A549 (cell line): ENCODE measurements around the gene MIEF1. TPM values are rescaled to one million over a fixed set of nuclear protein-coding genes. Genes with fewer than 3 reads are reported as not detected.

Experiments
- ATAC-seq, 2 experiments: fragments of 200-7000 bp in 1 of 2; fragments of >200 bp in 1 of 2; cut with Nextera tagmentation in 1 of 2; cut with Tn5 transposase in 1 of 2; 3 replicates each; pipeline versions ENCODE4 v1.8.0 to v1.9.1; 2018 to 2020; ENCODE audit warnings: mild to moderate bottlenecking in 1 of 2, moderate library complexity in 1 of 2
- CTCF ChIA-PET: fragments of 300-600 bp; sonication (Branson Sonifier 250); formaldehyde crosslinking; extraction: SDS; loops from one replicate; lab custom pipeline; 2021; ENCODE audit warnings: antibody characterized with exemption, inconsistent platforms; lab: Yijun Ruan, JAX
- POLR2A ChIA-PET: fragments of 350-600 bp; formaldehyde crosslinking; extraction: SDS; loops from one replicate; lab custom pipeline; 2021; ENCODE audit warnings: antibody characterized with exemption, inconsistent platforms; lab: Yijun Ruan, JAX
- DNase-seq, 2 experiments: peaks; one replicate each; pipeline versions ENCODE4 v3.0.0 to v3.0.0-alpha.2; 2011 to 2016; ENCODE audit warnings: low read depth in 1 of 2, low spot score in 1 of 2
- FAIRE-seq: peaks from 2 replicates; lab custom pipeline; 2011; peaks lifted over from hg19 to GRCh38; lab: Jason Lieb, UNC
- H3K27ac ChIP-seq, 2 experiments: fragments of >200 bp; sonication (Bioruptor Twin); formaldehyde crosslinking; 3 replicates each; pipeline ENCODE4 v1.5.1; 2016 to 2017
- H3K4me1 ChIP-seq: fragments of >200 bp; sonication (Bioruptor Twin); formaldehyde crosslinking; 3 replicates; pipeline ENCODE4 v1.6.1; 2016
- H3K4me2 ChIP-seq: fragments of >200 bp; sonication (Bioruptor Twin); formaldehyde crosslinking; 3 replicates; pipeline ENCODE4 v1.6.1; 2016
- H3K4me3 ChIP-seq: fragments of >200 bp; sonication (Bioruptor Twin); formaldehyde crosslinking; 3 replicates; pipeline ENCODE4 v1.5.1; 2016
- H3K9me3 ChIP-seq: fragments of >200 bp; sonication (Bioruptor Twin); formaldehyde crosslinking; 3 replicates; pipeline ENCODE4 v1.6.1; 2016
- CHD2 ChIP-seq: fragments of 150-350 bp; IDR thresholded peaks from 2 replicates; pipeline ENCODE4 v1.6.1; 2014; ENCODE audit warnings: low read length; ENCODE audit not compliant: partially characterized antibody
- CTCF ChIP-seq: fragments of >200 bp; sonication (Bioruptor Twin); formaldehyde crosslinking; IDR thresholded peaks from 3 replicates; pipeline ENCODE4 v1.5.1; 2016
- EHF ChIP-seq: fragments of 250-450 bp; sonication (Bioruptor Pico); IDR thresholded peaks from 2 replicates; pipeline ENCODE4 v1.5.0; 2020; ENCODE audit warnings: mild to moderate bottlenecking
- EHMT2 ChIP-seq: fragments of 200-600 bp; sonication (generic); IDR thresholded peaks from 2 replicates; pipeline ENCODE4 v1.6.1; 2016; ENCODE audit warnings: antibody characterized with exemption, low read depth, mild to moderate bottlenecking, moderate library complexity
- ESRRA ChIP-seq: fragments of 150-350 bp; IDR thresholded peaks from 2 replicates; pipeline ENCODE4 v1.6.1; 2014; ENCODE audit warnings: mild to moderate bottlenecking, low read length, borderline replicate concordance
- FOSB ChIP-seq: fragments of 250-450 bp; sonication (Bioruptor Pico); IDR thresholded peaks from 2 replicates; pipeline ENCODE4 v1.5.0; 2020; ENCODE audit warnings: mild to moderate bottlenecking, moderate library complexity
- FOSL2 ChIP-seq, 2 experiments: fragments of 450-650 bp in 1 of 2; fragments of >200 bp in 1 of 2; sonication (Bioruptor Twin) in 1 of 2; formaldehyde crosslinking; IDR thresholded peaks; 2 replicates each; pipeline versions ENCODE4 v1.5.0 to v1.6.1; 2016 to 2020; ENCODE audit warnings: mild to moderate bottlenecking in 1 of 2, moderate library complexity in 1 of 2
- GATA3 ChIP-seq: IDR thresholded peaks from 2 replicates; pipeline ENCODE4 v1.6.1; 2012; ENCODE audit warnings: borderline replicate concordance
- HEYL ChIP-seq: fragments of 250-450 bp; sonication (Bioruptor Pico); IDR thresholded peaks from 2 replicates; pipeline ENCODE4 v1.8.0; 2021; ENCODE audit warnings: mild to moderate bottlenecking, moderate library complexity
- HMGXB4 ChIP-seq: fragments of 250-450 bp; sonication (Bioruptor Pico); IDR thresholded peaks from 2 replicates; pipeline ENCODE4 v1.5.0; 2021; ENCODE audit warnings: mild to moderate bottlenecking, moderate library complexity, borderline replicate concordance
- HOXA7 ChIP-seq: fragments of 250-450 bp; sonication (Bioruptor Pico); IDR thresholded peaks from 2 replicates; pipeline ENCODE4 v1.5.0; 2020; ENCODE audit warnings: mild to moderate bottlenecking, moderate library complexity
- JUNB ChIP-seq: fragments of >200 bp; sonication (Bioruptor Twin); formaldehyde crosslinking; IDR thresholded peaks from 2 replicates; pipeline ENCODE4 v1.6.1; 2016
- KDM1A ChIP-seq: fragments of 200-600 bp; sonication (generic); IDR thresholded peaks from 2 replicates; pipeline ENCODE4 v1.6.1; 2016; ENCODE audit warnings: low read depth, mild to moderate bottlenecking
- NFE2L2 ChIP-seq: fragments of 150-350 bp; conservative IDR thresholded peaks from 2 replicates; pipeline ENCODE4 v1.6.1; 2014; ENCODE audit warnings: low read length
- NR3C1 ChIP-seq: fragments of >200 bp; sonication (Bioruptor Twin); formaldehyde crosslinking; IDR thresholded peaks from 3 replicates; pipeline ENCODE4 v1.6.1; 2017
- PHF8 ChIP-seq: fragments of 200-600 bp; sonication (generic); IDR thresholded peaks from 2 replicates; pipeline ENCODE4 v1.6.1; 2016; ENCODE audit warnings: low read depth, mild to moderate bottlenecking, antibody characterized with exemption, moderate library complexity, borderline replicate concordance
- REST ChIP-seq: fragments of 200-600 bp; sonication (generic); IDR thresholded peaks from 2 replicates; pipeline ENCODE4 v1.6.1; 2016; ENCODE audit warnings: antibody characterized with exemption, mild to moderate bottlenecking, moderate library complexity
- SMC3 ChIP-seq: fragments of >200 bp; sonication (Bioruptor Twin); formaldehyde crosslinking; IDR thresholded peaks from 3 replicates; pipeline ENCODE4 v1.6.1; 2018; ENCODE audit warnings: inconsistent platforms
- TP53 ChIP-seq: fragments of 250-450 bp; sonication (Bioruptor Pico); IDR thresholded peaks from 2 replicates; pipeline ENCODE4 v1.5.0; 2021; ENCODE audit warnings: mild to moderate bottlenecking, moderate library complexity
- ZNF302 ChIP-seq: fragments of 250-450 bp; sonication (Bioruptor Pico); IDR thresholded peaks from 2 replicates; pipeline ENCODE4 v1.9.0; 2021; ENCODE audit warnings: inconsistent platforms, mild to moderate bottlenecking, moderate library complexity
- WGBS: methylation state at CpG from one replicate; pipeline ENCODE4 v1.1.6; 2017; ENCODE audit errors: missing lambda C conversion rate; 5-methylcytosine and 5-hydroxymethylcytosine counted together
- polyA plus RNA-seq, 4 experiments: library from polyadenylated mRNA; depleted of rRNA in 3 of 4; stranded (reverse); fragments of >200 nt; fragmentation: RNase III in 1 of 4; extraction: RNeasy Plus Mini Kit Qiagen cat#74134 plus additional on column Dnase treatment in 1 of 4; gene quantifications; 2 replicates in 3 of 4; 3 replicates in 1 of 4; pipeline ENCODE4 v1.2.3, GENCODE V29; 2011 to 2017
- TF ChIP-seq, protein P1 (sequence below): fragments of >200 bp; sonication (Bioruptor Twin); formaldehyde crosslinking; IDR thresholded peaks from 3 replicates; pipeline ENCODE4 v1.6.1; 2016
- TF ChIP-seq, protein P2 (sequence below): IDR thresholded peaks from 2 replicates; pipeline ENCODE4 v1.6.1; 2012

The MIEF1 gene
- polyA plus RNA-seq, 2 of the 4 experiments (the other 2 are of a cell fraction): 18.8 to 20.5 TPM

DNA sequence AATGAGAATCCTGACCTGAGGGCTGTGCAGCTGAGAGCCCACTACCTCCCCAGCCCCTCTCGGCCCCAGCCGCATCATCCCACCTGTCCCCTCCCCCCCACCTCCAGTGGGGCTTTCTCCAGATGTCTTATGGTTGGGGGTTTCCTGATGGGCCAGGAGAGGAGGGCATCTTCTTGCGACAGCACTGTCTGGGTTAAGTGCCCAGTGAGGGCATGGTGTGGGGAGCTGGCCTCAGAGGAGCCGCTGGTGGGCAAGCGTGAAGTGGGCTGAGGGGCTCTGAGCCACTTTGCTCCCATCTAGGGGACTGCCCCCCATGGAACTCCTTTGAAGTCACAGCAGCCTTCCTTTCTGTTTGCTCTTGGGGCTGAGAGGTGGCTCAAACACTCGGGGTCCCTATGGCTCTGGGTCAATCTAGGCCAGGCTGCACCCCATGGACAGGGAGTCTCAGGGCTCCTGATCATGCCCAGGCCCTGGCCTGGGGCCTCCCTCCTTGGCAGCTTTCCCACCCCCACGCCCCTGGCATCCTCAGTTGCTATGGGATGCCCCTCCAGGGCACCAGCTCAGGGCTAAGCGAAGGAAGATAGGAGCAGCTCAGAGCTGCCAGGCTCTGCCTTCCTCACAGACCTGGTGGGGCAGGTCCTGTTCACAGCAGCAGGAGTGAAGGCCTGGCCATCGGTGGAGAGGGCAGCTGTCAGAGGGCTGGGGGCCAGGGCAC, 11.0 kb upstream of the MIEF1 start:
- ATAC-seq: no peak

DNA sequence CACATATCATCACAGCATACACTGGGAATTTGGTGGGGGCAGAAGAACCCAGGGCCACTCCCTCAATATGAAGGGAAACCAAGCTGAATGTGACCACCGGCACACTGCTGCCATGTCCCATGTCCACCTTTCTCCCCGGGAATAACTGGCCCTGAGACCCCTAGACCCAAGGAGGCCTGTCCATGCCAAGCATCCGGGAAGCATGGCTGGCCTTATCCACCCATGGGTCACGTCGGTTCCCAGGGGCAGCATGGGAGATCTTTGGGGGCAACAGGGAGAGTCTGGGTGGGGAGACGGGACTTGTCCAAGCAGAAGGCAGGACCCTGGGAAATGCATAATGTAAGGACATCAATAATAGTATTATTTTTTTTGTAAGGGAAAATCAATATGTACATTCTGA, 10.4 kb upstream of the MIEF1 start:
- DNase-seq (no peak), FAIRE-seq (no peak), ATAC-seq (no peak)
- Histone ChIP-seq H3K27ac (no peak overlapping the region), H3K4me2 (no peak overlapping the region), H3K4me1 (no peaks in the 10 kb centered on the region), H3K4me3 (no peak overlapping the region), H3K9me3 (no peaks in the 10 kb centered on the region)
- no peak for TF ChIP-seq HMGXB4 (CRISPR knock-in tag)
- TF ChIP-seq ESRRA: no peak
- TF ChIP-seq ZNF302 (CRISPR knock-in tag): no peak
- no peak for TF ChIP-seq NR3C1
- TF ChIP-seq SMC3: no peak
- TF ChIP-seq GATA3: no peak
- TF ChIP-seq, protein P1, sequence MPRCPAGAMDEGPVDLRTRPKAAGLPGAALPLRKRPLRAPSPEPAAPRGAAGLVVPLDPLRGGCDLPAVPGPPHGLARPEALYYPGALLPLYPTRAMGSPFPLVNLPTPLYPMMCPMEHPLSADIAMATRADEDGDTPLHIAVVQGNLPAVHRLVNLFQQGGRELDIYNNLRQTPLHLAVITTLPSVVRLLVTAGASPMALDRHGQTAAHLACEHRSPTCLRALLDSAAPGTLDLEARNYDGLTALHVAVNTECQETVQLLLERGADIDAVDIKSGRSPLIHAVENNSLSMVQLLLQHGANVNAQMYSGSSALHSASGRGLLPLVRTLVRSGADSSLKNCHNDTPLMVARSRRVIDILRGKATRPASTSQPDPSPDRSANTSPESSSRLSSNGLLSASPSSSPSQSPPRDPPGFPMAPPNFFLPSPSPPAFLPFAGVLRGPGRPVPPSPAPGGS: no peak
- no peak for TF ChIP-seq FOSL2 (IDR thresholded peaks at IDR 0.05)
- no peak for TF ChIP-seq FOSL2 (CRISPR knock-in tag; IDR thresholded peaks at IDR 0.05)
- no peak for TF ChIP-seq CHD2
- TF ChIP-seq FOSB: no peak
- TF ChIP-seq, protein P2, sequence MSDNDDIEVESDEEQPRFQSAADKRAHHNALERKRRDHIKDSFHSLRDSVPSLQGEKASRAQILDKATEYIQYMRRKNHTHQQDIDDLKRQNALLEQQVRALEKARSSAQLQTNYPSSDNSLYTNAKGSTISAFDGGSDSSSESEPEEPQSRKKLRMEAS: no peak
- no peak for TF ChIP-seq PHF8
- TF ChIP-seq NFE2L2: no peak
- CTCF ChIA-PET: interaction anchor here (0.9 to 6.7 kb wide), 5 partner anchors 9 to 43 kb away, joined by 3 to 80 read pairs (median 13); partner anchors contain the start of gene RPS19BP1
- 55% methylated on average over 6 of the region's 6 CpGs for WGBS
- POLR2A ChIA-PET: no interaction called here

More for the DNA sequence above, 11.0 kb upstream of the MIEF1 start:
- WGBS: 59% methylated on average over 3 of the region's 9 CpGs
- Histone ChIP-seq H3K9me3 (no peaks in the 10 kb centered on the region), H3K4me1 (no peaks in the 10 kb centered on the region), H3K27ac (no peak overlapping the region), H3K4me3 (no peak overlapping the region), H3K4me2 (no peak overlapping the region)
- ChIA-PET CTCF (interaction anchor here (0.9 to 6.7 kb wide), 10 partner anchors 9 to 534 kb away, joined by 3 to 80 read pairs (median 4); partner anchors contain the start of gene RPS19BP1), POLR2A (interaction anchor here (1.2 to 1.4 kb wide), 2 partner anchors 11 to 29 kb away, joined by 3 to 4 read pairs; partner anchors contain the start of genes ATF4 and MIEF1)
- FAIRE-seq (no peak), DNase-seq (no peak)
- TF ChIP-seq JUNB: no peak
- no peak for TF ChIP-seq EHMT2
- TF ChIP-seq, all 56 proteins: peak for 0

- ATAC-seq: no peak
- FAIRE-seq: no peak
- TF ChIP-seq ZNF302 (CRISPR knock-in tag) (no peak), HOXA7 (CRISPR knock-in tag) (no peak), KDM1A (no peak), CTCF (no peak), TP53 (no peak), EHF (CRISPR knock-in tag) (no peak), ESRRA (no peak), HEYL (no peak), REST (no peak)
- TF ChIP-seq, all 56 proteins: peak for 0
- Histone ChIP-seq H3K4me1 (no peaks in the 10 kb centered on the region), H3K4me2 (no peak overlapping the region), H3K9me3 (no peaks in the 10 kb centered on the region), H3K4me3 (no peak overlapping the region), H3K27ac (no peak overlapping the region)
- DNase-seq: no peak
- 62% methylated on average over 3 of the region's 3 CpGs for WGBS
- ChIA-PET POLR2A (no interaction called here), CTCF (interaction anchor here (0.6 to 6.7 kb wide), 8 partner anchors 9 to 533 kb away, joined by 3 to 80 read pairs (median 12); partner anchors contain the start of genes MIEF1 and RPS19BP1)
Observed at GRCh38 chr22:39492186-39492585, 9.9 kb upstream of the MIEF1 start.
